Astrocyte of the cerebellum (primary cell): ENCODE measurements around the gene GBGT1.

Source experiments
- DNase-seq: peaks from one replicate; pipeline ENCODE4 v3.0.0-alpha.2; 2011; ENCODE audit warnings: low read depth
- H3K4me3 ChIP-seq: 2 replicates; pipeline ENCODE4 v1.5.1; 2011; ENCODE audit warnings: mild to moderate bottlenecking, low read depth, low read length, moderate library complexity
- CTCF ChIP-seq: IDR thresholded peaks from 2 replicates; pipeline ENCODE4 v1.5.1; 2012; ENCODE audit warnings: low read length, low read depth, moderate library complexity, mild to moderate bottlenecking; ENCODE audit errors: missing control alignments
- in situ Hi-C: cut with HindIII; loops from 2 replicates; pipeline ENCODE4 v1.10.0; 2017; ENCODE audit warnings: low sequenced_read_pairs

Gene GBGT1

GRCh38 chr9:133109931-133110650, 53.6 kb downstream of the GBGT1 start:
- no peak for TF ChIP-seq CTCF
- DNase-seq = no peak
- in situ Hi-C loops = no loop called here
- no peak overlapping the region for H3K4me3 ChIP-seq

- TF ChIP-seq CTCF = no peak
- DNase-seq = no peak
- no peak overlapping the region for H3K4me3 ChIP-seq
- in situ Hi-C loops = no loop called here
Observed at GRCh38 chr9:133108794-133109641, 54.7 kb downstream of the GBGT1 start.

- no peak overlapping the region for H3K4me3 ChIP-seq
- no peak for TF ChIP-seq CTCF
- no peak for DNase-seq
- in situ Hi-C loops = no loop called here
Observed at GRCh38 chr9:133107961-133108793, 55.5 kb downstream of the GBGT1 start.

GRCh38 chr9:133107245-133107722, 56.4 kb downstream of the GBGT1 start:
- TF ChIP-seq CTCF = no peak
- no peak overlapping the region for H3K4me3 ChIP-seq
- DNase-seq = no peak
- in situ Hi-C loops = no loop called here

GRCh38 chr9:133106511-133107244, 57.0 kb downstream of the GBGT1 start:
- in situ Hi-C loops = no loop called here
- DNase-seq = no peak
- H3K4me3 ChIP-seq = no peak overlapping the region
- no peak for TF ChIP-seq CTCF

GRCh38 chr9:133105461-133105770, 58.3 kb downstream of the GBGT1 start:
- DNase-seq = no peak
- TF ChIP-seq CTCF = no peak
- in situ Hi-C loops = no loop called here

More at GRCh38 chr9:133105461-133105770, 58.3 kb downstream of the GBGT1 start:
- H3K4me3 ChIP-seq = no peak overlapping the region
